Metanephros (tissue), 1 donor: ENCODE data around the gene TSPY2. TPM values are rescaled to one million over a fixed set of nuclear protein-coding genes. Genes with fewer than 3 reads are reported as not detected.

Experiments
- total RNA-seq: library from RNA; depleted of rRNA; stranded (reverse); fragments of >200 nt; gene quantifications from one replicate; pipeline ENCODE4 v1.2.3, GENCODE V29; 2014

Gene TSPY2, protein sequence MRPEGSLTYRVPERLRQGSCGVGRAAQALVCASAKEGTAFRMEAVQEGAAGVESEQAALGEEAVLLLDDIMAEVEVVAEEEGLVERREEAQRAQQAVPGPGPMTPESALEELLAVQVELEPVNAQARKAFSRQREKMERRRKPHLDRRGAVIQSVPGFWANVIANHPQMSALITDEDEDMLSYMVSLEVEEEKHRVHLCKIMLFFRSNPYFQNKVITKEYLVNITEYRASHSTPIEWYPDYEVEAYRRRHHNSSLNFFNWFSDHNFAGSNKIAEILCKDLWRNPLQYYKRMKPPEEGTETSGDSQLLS
- not detected for total RNA-seq

DNA sequence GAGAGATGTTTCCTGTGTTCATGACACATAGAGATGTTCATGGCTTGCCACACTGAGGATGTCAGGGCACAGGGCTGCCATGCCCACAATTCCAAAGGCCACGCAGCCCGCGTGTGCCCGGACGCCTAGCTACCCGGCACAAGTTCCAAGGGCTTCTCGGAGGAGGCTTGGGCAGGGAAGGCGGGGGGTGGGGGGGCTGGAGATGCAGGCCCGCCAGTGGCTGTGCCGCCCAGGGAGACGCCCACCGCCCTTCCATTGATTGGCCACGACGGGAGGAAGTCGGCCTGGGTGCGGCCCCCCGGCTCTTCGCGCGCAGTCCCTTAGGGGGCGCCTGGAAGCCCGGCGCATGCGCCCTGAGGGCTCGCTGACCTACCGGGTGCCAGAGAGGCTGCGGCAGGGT is at the start of gene TSPY2:
Gene TSPY2, plus strand, starts transcription at position 301 of the 400 bp plus-strand sequence. Its CDS starts 46 bp downstream, at position 347.

